GM21447 (cell line): Measurements from ENCODE around the gene SPATA1.
"Not testable (repeated sequence)": the region's sequence is repeated elsewhere in the genome, so short reads cannot be mapped to it uniquely, and the experiment has no call there.

Source experiments
- ATAC-seq: cut with Tn5 transposase; IDR thresholded peaks from one replicate; pipeline ENCODE4 v1.9.1; 2021; ENCODE audit not compliant: unreplicated experiment

The SPATA1 gene

GRCh38 chr1:84506002-84506728, at the start of gene SPATA1, which contains the start of gene GNG5:
TSS of gene SPATA1 (plus strand) at chr1:84506386. CDS start at chr1:84516360, 9,974 bp downstream.
TSS of gene GNG5 (minus strand) at chr1:84506581. CDS start at chr1:84506091, 490 bp downstream.
- ATAC-seq, result peak; percentile 80

- ATAC-seq, result no peak
Measured at GRCh38 chr1:84462118-84462517, 44.1 kb upstream of the SPATA1 start.

GRCh38 chr1:84467298-84467697, 38.9 kb upstream of the SPATA1 start:
- ATAC-seq, result no peak

DNA sequence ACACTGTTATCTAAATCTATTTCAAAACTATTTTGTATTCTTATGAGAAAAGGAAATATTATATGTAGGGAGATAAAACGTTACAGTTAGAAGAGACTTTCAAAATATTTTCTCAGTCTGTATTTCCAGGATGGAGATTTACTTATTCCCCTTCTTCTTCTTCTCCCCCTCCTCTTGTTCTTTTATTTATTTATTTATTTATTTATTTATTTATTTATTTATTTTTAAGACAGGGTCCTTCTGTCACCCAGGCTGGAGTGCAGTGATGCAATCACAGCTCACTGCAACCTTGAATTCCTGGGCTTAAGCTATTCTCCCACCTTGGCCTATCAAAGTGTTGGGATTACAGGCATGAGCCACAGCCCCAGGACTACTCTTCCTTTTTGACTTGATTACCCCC, 30.0 kb upstream of the SPATA1 start:
- no peak for ATAC-seq

DNA sequence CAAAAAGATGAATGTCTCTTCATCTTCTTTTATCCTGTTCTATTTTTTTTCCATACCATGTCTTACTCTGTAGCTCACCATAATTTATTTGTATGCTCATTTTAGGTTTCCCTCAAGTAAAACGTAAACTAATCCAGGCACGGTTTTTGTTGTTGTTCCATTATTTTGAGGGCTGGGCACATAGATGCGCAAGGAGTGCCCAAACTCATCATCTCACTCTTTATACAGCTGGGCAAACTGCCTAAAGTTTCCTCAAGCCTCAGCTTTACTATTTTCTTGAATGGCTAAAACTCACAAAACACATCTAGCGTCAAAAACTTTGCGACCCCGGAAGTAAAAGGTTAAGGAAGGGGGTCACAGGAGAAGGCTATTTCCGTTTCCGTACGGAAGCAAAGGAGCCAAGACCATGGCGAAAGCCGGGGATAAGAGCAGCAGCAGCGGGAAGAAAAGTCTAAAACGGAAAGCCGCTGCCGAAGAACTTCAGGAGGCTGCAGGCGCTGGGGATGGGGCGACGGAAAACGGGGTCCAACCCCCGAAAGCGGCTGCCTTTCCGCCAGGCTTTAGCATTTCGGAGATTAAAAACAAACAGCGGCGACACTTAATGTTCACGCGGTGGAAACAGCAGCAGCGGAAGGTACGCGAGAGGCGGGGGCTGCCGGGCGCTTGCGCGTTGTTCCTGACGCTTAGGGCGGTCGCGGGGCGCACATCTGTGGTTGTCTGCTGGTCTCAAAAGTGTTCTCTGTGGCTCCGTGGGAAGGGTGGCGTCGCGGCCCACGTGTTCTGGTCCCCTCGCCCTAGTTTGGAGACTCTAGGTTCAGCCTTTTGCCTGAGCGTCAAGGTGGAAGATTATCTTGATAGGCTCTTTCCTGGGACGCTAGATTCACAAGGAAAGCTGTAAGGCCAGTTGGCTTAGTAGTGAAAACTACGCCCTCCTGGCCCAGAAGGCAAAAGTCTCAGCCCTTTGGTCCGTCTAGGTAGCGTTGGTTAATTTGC, 27.0 kb upstream of the SPATA1 start, which contains the start of gene RPF1:
Gene RPF1, plus strand, starts transcription at position 391 of the 993 bp plus-strand sequence. Its CDS starts 16 bp downstream, at position 407.
- peak; percentile 95 for ATAC-seq

DNA sequence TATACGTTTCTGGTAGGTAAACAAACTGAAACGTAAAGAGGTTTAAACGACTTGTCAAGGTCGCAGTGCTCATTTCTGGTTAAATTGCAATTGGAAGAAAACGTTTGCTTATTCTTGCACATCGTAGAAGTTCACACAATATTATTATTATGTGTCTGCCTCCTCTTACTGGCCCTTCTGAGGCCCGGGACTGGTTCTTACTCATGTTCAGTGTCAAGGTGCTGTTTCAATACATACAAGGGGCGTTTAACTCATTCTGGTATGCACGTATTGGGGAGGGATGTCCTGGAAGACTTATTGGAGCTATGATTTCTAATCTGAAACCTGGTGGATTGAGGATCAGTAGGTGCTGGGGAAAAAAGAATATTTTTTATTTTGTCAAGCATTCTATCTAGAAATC, 26.2 kb upstream of the SPATA1 start:
- ATAC-seq, result no peak

DNA sequence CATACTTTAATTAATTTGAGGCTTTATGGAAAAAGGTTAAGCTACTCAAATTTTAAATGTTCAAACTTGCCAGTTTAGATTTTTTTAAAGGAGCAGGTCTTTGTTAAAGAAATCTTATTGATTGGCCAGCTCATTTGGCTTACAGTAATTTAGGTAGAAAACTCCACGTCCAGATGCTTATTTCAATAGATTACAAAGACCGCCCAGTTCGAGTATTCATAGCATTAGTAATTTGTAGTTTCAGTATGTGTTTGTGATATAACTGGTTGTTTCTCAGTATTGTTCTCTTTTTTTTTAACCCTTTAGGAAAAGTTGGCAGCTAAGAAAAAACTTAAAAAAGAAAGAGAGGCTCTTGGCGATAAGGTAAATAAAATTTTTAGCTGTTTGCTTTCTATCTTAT, 25.5 kb upstream of the SPATA1 start:
- no peak for ATAC-seq

DNA sequence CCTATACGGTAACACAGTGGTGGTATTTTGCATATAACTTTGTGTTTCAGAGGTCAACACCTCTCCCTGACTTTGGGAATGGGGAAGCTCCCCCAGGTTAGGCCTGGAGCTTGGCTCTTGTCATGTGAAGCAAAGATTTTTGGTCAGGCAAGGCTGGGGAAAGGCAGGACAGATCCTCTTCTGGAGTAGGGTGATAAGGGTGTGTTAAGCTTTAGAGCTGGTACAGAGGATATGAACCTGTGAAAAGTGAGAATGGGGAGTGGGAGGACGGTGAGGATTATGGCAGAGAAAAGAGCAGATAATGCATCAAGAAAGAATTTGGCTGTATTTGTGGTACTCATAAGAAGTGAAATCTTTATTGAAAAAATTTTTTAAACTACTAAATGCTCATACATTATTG, 24.9 kb upstream of the SPATA1 start:
- no peak for ATAC-seq

- no peak for ATAC-seq
Measured at GRCh38 chr1:84488107-84488506, 18.1 kb upstream of the SPATA1 start.

GRCh38 chr1:84489766-84490165, 16.4 kb upstream of the SPATA1 start:
- ATAC-seq, result no peak

GRCh38 chr1:84492726-84493125, 13.5 kb upstream of the SPATA1 start:
- no peak for ATAC-seq

GRCh38 chr1:84493747-84494146, 12.4 kb upstream of the SPATA1 start:
- ATAC-seq, result no peak

- no peak for ATAC-seq
Measured at GRCh38 chr1:84496498-84496897, 9.7 kb upstream of the SPATA1 start.

GRCh38 chr1:84497631-84498275, 8.4 kb upstream of the SPATA1 start:
- no peak for ATAC-seq

DNA sequence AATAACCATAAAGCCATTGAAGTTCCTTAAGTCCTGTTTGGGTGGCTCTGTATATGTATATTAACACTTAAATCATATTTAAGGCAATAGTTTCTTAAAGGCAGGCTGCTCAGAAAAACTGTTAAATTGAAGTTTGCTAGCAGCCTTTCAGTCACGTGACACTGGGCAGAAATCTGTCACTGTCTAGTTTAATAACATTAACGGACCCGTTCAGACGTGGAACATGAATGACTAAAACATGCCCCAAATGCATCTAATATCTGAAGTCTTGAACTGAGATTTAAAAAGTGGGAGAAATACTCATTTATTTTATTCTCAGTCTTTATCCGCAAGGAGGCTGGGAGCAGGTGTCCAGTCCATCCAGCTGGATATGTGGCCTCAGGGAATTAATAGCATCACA, 3.3 kb upstream of the SPATA1 start:
- no peak for ATAC-seq

DNA sequence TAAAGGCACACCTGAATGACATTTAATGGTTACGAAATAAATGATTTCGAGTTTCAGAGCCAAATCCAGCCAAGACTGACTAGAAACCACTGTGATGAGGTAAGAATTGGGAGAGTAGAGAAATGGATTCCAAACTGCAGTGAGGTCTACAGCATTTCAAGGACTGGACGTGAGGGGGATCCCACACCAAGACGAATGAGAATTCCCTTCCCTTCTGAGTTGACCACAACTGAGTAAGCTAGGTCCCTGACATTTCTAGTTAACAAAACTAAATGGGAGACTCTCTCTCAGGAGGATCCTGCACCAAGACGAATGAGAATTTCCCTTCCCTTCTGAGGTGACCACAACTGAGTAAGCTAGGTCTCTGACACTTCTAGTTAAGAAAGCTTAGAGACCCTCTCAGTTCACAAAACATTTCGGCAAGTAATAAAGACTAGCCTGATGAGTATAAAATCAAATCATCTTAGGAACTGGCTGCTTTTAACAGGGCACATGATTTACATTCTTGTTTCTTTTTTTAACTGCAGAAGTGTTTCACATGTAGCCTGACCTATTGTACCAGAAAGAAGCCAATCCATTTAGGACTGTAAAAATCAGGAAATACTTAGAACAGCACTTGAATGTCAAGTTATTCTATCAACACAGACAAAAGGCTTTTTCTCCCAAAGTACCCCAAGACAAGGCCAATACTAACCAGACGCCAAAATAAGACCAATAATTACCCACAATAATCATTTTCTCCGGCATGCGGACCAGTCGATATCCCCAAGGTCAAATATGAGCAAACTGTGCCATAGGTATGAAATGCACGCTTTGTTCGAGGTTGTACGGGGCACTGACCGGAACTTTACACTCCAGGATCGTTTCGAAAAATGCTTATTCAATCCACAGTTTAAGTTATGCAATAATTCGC, 1.4 kb upstream of the SPATA1 start:
- no peak for ATAC-seq

GRCh38 chr1:84505493-84506001, 639 bp upstream of the SPATA1 start:
- peak; percentile 30 for ATAC-seq

DNA sequence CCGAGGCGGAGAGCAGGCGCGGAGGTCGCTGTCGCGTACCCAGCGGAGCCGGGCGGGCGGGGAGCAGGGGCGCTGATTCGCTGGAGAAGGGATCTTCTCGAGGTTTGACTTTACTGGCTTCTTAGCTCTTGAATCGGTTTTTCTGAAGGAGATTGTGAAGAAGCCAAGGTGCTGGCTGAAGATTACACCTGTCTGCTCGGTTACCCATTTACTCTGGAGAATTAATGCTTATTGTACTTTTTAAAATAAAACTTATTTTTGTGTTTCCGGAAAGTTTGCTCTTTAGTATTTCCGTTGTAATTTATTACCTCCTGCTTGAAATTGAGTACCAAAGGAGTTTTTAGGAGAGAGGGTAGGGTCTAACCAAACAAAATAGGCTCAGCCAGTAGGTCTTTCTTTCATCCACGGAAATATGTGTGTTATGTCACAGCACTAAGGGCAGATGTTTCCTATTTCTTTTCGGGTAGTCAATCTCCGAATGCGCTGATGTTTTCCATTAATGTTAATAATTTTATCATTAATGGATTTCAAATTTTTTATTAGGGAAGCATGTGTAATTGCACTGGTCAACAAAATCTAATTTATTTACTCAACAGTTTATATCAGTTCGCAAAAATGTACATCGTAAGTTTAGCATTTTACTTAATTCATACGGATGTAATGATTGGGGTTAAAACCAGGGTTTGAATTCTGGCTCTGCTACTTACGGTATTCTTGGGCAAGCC, 705 bp downstream of the SPATA1 start:
- ATAC-seq, result no peak

- ATAC-seq, result not testable (repeated sequence)
Measured at GRCh38 chr1:84507887-84508286, 1.7 kb downstream of the SPATA1 start.
